HCT116 (cell line): Measurements from ENCODE around the gene TFDP1. TPM values are rescaled to one million over a fixed set of nuclear protein-coding genes. Genes with fewer than 3 reads are reported as not detected.

Experiments
- ATAC-seq: fragments of 200-7000 bp; cut with Tn5 transposase; 2 replicates; pipeline ENCODE4 v1.9.1; 2020; ENCODE audit warnings: mild to moderate bottlenecking, moderate library complexity
- BruUV-seq: library from RNA; stranded (reverse); fragments of 400-500 nt; replicated peaks from 2 replicates; lab custom pipeline; 2021; lab: Mats Ljungman, UMichigan
- CTCF ChIA-PET: fragments of 300-600 bp; sonication (Branson Sonifier 250); formaldehyde crosslinking; loops from one replicate; lab custom pipeline; 2021; ENCODE audit warnings: antibody characterized with exemption; lab: Charles Lee
- POLR2A ChIA-PET: fragments of 300-600, 350-600 bp; sonication (Branson Sonifier 250); formaldehyde crosslinking; loops from one replicate; lab custom pipeline; 2021; ENCODE audit warnings: antibody characterized with exemption; lab: Charles Lee
- RAD21 ChIA-PET, 2 experiments: fragments of 300-600 bp; sonication (Branson Sonifier 250); formaldehyde crosslinking; loops; one replicate each; lab custom pipeline; 2023; ENCODE audit warnings: low total read pairs in 2 of 2; ENCODE audit not compliant: uncharacterized antibody in 2 of 2, unreplicated experiment in 2 of 2, low non-redundant PET in 1 of 2; lab: Charles Lee
- DNase-seq: peaks from one replicate; pipeline ENCODE4 v3.0.0-alpha.2; 2010; ENCODE audit warnings: low read depth, low spot score
- H2AFZ ChIP-seq: fragments of 200-600 bp; shearing (Covaris generic), sonication (generic); 2 replicates; pipeline ENCODE4 v1.6.1; 2017; ENCODE audit warnings: low read depth, mixed run types, mixed read lengths, antibody characterized with exemption, low read length; ENCODE audit not compliant: poor library complexity, severe bottlenecking
- H3K27ac ChIP-seq: 2 replicates; pipeline ENCODE4 v1.5.1; 2012; ENCODE audit warnings: low read depth, low read length
- H3K27me3 ChIP-seq: fragments of 200-600 bp; sonication (generic); 2 replicates; pipeline ENCODE4 v1.6.1; 2016; ENCODE audit warnings: mixed run types, low read length, mixed read lengths; ENCODE audit not compliant: insufficient read depth
- H3K36me3 ChIP-seq, 2 experiments: fragments of 200-500 bp in 1 of 2; fragments of 200-600 bp in 1 of 2; sonication (Bioruptor generic) in 1 of 2; sonication (generic) in 1 of 2; 2 replicates each; pipeline versions ENCODE4 v1.5.1 to v1.6.1; 2014 to 2016; ENCODE audit warnings: low read length in 2 of 2, inconsistent platforms in 1 of 2, mixed read lengths in 1 of 2, mixed run types in 1 of 2; ENCODE audit not compliant: insufficient read depth in 2 of 2, control insufficient read depth in 1 of 2
- H3K4me1 ChIP-seq, 2 experiments: fragments of 200-600 bp in 1 of 2; sonication (generic) in 1 of 2; 2 replicates each; pipeline versions ENCODE4 v1.5.1 to v1.6.1; 2012 to 2017; ENCODE audit warnings: low read length in 2 of 2, inconsistent platforms in 1 of 2, mild to moderate bottlenecking in 1 of 2, mixed read lengths in 1 of 2, mixed run types in 1 of 2, moderate library complexity in 1 of 2; ENCODE audit not compliant: insufficient read depth in 2 of 2, control insufficient read depth in 1 of 2
- H3K4me2 ChIP-seq: fragments of 200-600 bp; sonication (generic); 2 replicates; pipeline ENCODE4 v1.6.1; 2017; ENCODE audit warnings: mixed run types, low read length, mixed read lengths
- H3K4me3 ChIP-seq, 2 experiments: fragments of 200-600 bp in 1 of 2; sonication (generic) in 1 of 2; replicated peaks in 1 of 2; 2 replicates each; pipeline ENCODE4 v1.5.1; 2011 to 2016; ENCODE audit warnings: low read length in 2 of 2, control low read depth in 1 of 2, low read depth in 1 of 2, mild to moderate bottlenecking in 1 of 2, mixed read lengths in 1 of 2, mixed run types in 1 of 2
- H3K79me2 ChIP-seq: fragments of 200-600 bp; sonication (generic); 2 replicates; pipeline ENCODE4 v1.6.1; 2017; ENCODE audit warnings: mild to moderate bottlenecking, mixed run types, low read length, moderate library complexity, mixed read lengths; ENCODE audit not compliant: insufficient read depth
- H3K9ac ChIP-seq: fragments of 200-600 bp; sonication (generic); 2 replicates; pipeline ENCODE4 v1.6.1; 2016; ENCODE audit warnings: low read length, mixed read lengths
- H3K9me2 ChIP-seq: fragments of 200-600 bp; sonication (generic), shearing (Covaris generic); 2 replicates; pipeline ENCODE4 v1.6.1; 2017; ENCODE audit warnings: mixed run types, mild to moderate bottlenecking, moderate library complexity; ENCODE audit not compliant: insufficient read depth
- H3K9me3 ChIP-seq, 2 experiments: fragments of 200-500 bp in 1 of 2; fragments of 200-600 bp in 1 of 2; sonication (Bioruptor generic) in 1 of 2; sonication (generic) in 1 of 2; 2 replicates each; pipeline ENCODE4 v1.6.1; 2014 to 2017; ENCODE audit warnings: low read length in 2 of 2, mixed read lengths in 2 of 2, inconsistent platforms in 1 of 2, low read depth in 1 of 2, mild to moderate bottlenecking in 1 of 2, mixed run types in 1 of 2, moderate library complexity in 1 of 2; ENCODE audit not compliant: control insufficient read depth in 1 of 2, insufficient read depth in 1 of 2
- H4K20me1 ChIP-seq: fragments of 200-600 bp; sonication (generic), shearing (Covaris generic); 2 replicates; pipeline ENCODE4 v1.6.1; 2017; ENCODE audit warnings: mixed run types, mild to moderate bottlenecking, moderate library complexity; ENCODE audit not compliant: insufficient read depth
- CEBPB ChIP-seq: IDR thresholded peaks from 2 replicates; pipeline ENCODE4 v1.6.1; 2012; ENCODE audit warnings: low read depth
- CTCF ChIP-seq, 3 experiments: fragments of 200-600 bp in 1 of 3; sonication (generic) in 1 of 3; IDR thresholded peaks in 2 of 3; conservative IDR thresholded peaks in 1 of 3; 2 replicates each; pipeline ENCODE4 v1.5.1; 2012 to 2017; ENCODE audit warnings: low read depth in 2 of 3, low read length in 2 of 3, antibody characterized with exemption in 1 of 3, borderline replicate concordance in 1 of 3, control low read depth in 1 of 3, mild to moderate bottlenecking in 1 of 3, mixed read lengths in 1 of 3, mixed run types in 1 of 3, moderate library complexity in 1 of 3; ENCODE audit not compliant: insufficient read depth in 1 of 3
- EGR1 ChIP-seq: IDR thresholded peaks from 2 replicates; pipeline ENCODE4 v1.6.1; 2012; ENCODE audit warnings: low read depth
- ELF1 ChIP-seq: IDR thresholded peaks from 2 replicates; pipeline ENCODE4 v1.6.1; 2012; ENCODE audit warnings: low read depth, borderline replicate concordance
- EZH2phosphoT487 ChIP-seq: fragments of 200-600 bp; IDR thresholded peaks from 2 replicates; pipeline ENCODE4 v1.6.1; 2018; ENCODE audit warnings: antibody characterized with exemption, borderline replicate concordance
- FOSL1 ChIP-seq: IDR thresholded peaks from 2 replicates; pipeline ENCODE4 v1.6.1; 2012; ENCODE audit warnings: low read depth
- RAD21 ChIP-seq: IDR thresholded peaks from 2 replicates; pipeline ENCODE4 v1.6.1; 2012; ENCODE audit warnings: low read depth, mild to moderate bottlenecking
- REST ChIP-seq: IDR thresholded peaks from 2 replicates; pipeline ENCODE4 v1.6.1; 2012; ENCODE audit warnings: low read depth
- SIN3A ChIP-seq: IDR thresholded peaks from 2 replicates; pipeline ENCODE4 v1.6.1; 2012; ENCODE audit warnings: low read depth
- SRF ChIP-seq: IDR thresholded peaks from 2 replicates; pipeline ENCODE4 v1.6.1; 2012; ENCODE audit warnings: low read depth
- ZBTB33 ChIP-seq: IDR thresholded peaks from 2 replicates; pipeline ENCODE4 v1.6.1; 2011; ENCODE audit warnings: mild to moderate bottlenecking, low read length, moderate library complexity; ENCODE audit not compliant: insufficient replicate concordance; ENCODE audit errors: extremely low read depth
- intact Hi-C: fragments of 100-400 bp; cut with micrococcal nuclease; formaldehyde crosslinking; loops from 2 replicates; pipeline ENCODE4 v1.10.0; 2022
- total RNA-seq: library from RNA; stranded (reverse); gene quantifications from one replicate; pipeline ENCODE4 v1.2.1, GENCODE V29; 2021; ENCODE audit not compliant: unreplicated experiment

Gene TFDP1
- total RNA-seq, 1 experiment from 2014 or later: 169 TPM

GRCh38 chr13:113627136-113627535 lies 42.6 kb downstream of the TFDP1 start:
- ChIA-PET POLR2A (no interaction called here), RAD21 (no interaction called here), CTCF (no interaction called here)
- TF ChIP-seq EZH2phosphoT487 (no peak), CTCF (IDR thresholded peaks at IDR 0.05 in 2 of 3, conservative IDR thresholded peaks at IDR 0.05 in 1 of 3; ENCODE audit: borderline replicate concordance in 1 of 3, insufficient read depth in 1 of 3, low read depth in 2 of 3, low read length in 2 of 3) (no peak), RAD21 (no peak), REST (no peak), CEBPB (no peak), ZBTB33 (no peak), EGR1 (no peak), ELF1 (no peak), FOSL1 (no peak), SIN3A (no peak), SRF (no peak)
- Histone ChIP-seq H3K9me2 (no peaks in the 10 kb centered on the region), H3K9ac (no peak overlapping the region), H3K9me3 (no peaks in the 10 kb centered on the region), H3K79me2 (peaks cover 97% of the 10 kb centered on the region), H3K4me2 (no peak overlapping the region), H2AFZ (no peak overlapping the region), H3K27me3 (no peaks in the 10 kb centered on the region), H3K4me1 (no peaks in the 10 kb centered on the region), H3K27ac (no peak overlapping the region), H3K36me3 (peaks cover 20 to 65% of the 10 kb centered on the region in 2 experiments), H4K20me1 (peaks cover 6% of the 10 kb centered on the region; the same call in 1 of the 2 replicates), H3K4me3 (no peak overlapping the region)
- intact Hi-C loops: no loop called here
- DNase-seq (no peak), ATAC-seq (no peak)
- BruUV-seq: no TSS peak
